Measurements from ENCODE around the gene MRPL43. TPM values are rescaled to one million over a fixed set of nuclear protein-coding genes. Genes with fewer than 3 reads are reported as not detected.

Gene MRPL43
- total and polyA plus RNA-seq, 2 experiments from 2014 or later = 60.4 to 126 TPM

- TF ChIP-seq EZH2phosphoT487 (IDR thresholded peaks at IDR 0.05; ENCODE audit: unreplicated experiment) (no peak), CREB1 (CRISPR knock-in tag; IDR thresholded peaks at IDR 0.05; ENCODE audit: low read depth) (no peak), POLR2AphosphoS5 (IDR thresholded peaks at IDR 0.05; ENCODE audit: low read depth) (no peak), ZNF114 (CRISPR knock-in tag; IDR thresholded peaks at IDR 0.05) (no peak), JUNB (IDR thresholded peaks at IDR 0.05; ENCODE audit: unreplicated experiment) (no peak), NANOG (IDR thresholded peaks at IDR 0.05; ENCODE audit: borderline replicate concordance) (no peak), ETS1 (IDR thresholded peaks at IDR 0.05) (no peak), EZH2 (IDR thresholded peaks at IDR 0.05; ENCODE audit: low read depth, unreplicated experiment) (no peak)
- TF ChIP-seq, protein P1, sequence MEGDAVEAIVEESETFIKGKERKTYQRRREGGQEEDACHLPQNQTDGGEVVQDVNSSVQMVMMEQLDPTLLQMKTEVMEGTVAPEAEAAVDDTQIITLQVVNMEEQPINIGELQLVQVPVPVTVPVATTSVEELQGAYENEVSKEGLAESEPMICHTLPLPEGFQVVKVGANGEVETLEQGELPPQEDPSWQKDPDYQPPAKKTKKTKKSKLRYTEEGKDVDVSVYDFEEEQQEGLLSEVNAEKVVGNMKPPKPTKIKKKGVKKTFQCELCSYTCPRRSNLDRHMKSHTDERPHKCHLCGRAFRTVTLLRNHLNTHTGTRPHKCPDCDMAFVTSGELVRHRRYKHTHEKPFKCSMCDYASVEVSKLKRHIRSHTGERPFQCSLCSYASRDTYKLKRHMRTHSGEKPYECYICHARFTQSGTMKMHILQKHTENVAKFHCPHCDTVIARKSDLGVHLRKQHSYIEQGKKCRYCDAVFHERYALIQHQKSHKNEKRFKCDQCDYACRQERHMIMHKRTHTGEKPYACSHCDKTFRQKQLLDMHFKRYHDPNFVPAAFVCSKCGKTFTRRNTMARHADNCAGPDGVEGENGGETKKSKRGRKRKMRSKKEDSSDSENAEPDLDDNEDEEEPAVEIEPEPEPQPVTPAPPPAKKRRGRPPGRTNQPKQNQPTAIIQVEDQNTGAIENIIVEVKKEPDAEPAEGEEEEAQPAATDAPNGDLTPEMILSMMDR (conservative IDR thresholded peaks at IDR 0.05; ENCODE audit: low read depth in 2 of 2) = no peak
Measured at GRCh38 chr10:101007099-101007711, 19.9 kb upstream of the MRPL43 start (continued).

GRCh38 chr10:101006593-101007098 is 19.3 kb upstream of the MRPL43 start:
- Mint-ChIP-seq H3K9me3 (no peaks in the 10 kb centered on the region), H3K4me3 (no peak overlapping the region), H3K27ac (no peak overlapping the region), H3K27me3 (ENCODE audit: insufficient read depth, low read depth, poor library complexity) (peaks cover 8% of the 10 kb centered on the region), H3K4me1 (peaks cover 13% of the 10 kb centered on the region; the same call in 2 of the 3 replicates), H3K36me3 (ENCODE audit: low read depth) (peaks cover 34% of the 10 kb centered on the region)
- H2AFZ ChIP-seq = no peak overlapping the region
- no peak overlapping the region for H3K4me3 ChIP-seq
- ATAC-seq = no peak
- H3K9me2 ChIP-seq (ENCODE audit: insufficient read depth) = no peaks in the 10 kb centered on the region
- H3K4me2 ChIP-seq = no peak overlapping the region
- no peaks in the 10 kb centered on the region for H3K27me3 ChIP-seq (ENCODE audit: insufficient read depth)
- H3K4me1 ChIP-seq (ENCODE audit: insufficient read depth) = peaks cover 2% of the 10 kb centered on the region; the same call in 1 of the 2 replicates
- H4K20me1 ChIP-seq (replicated peaks; ENCODE audit: insufficient read depth) = 0 out of 2 replicates have a peak, but pooled peaks cover 7% of the 10 kb centered on the region
- no peaks in the 10 kb centered on the region; the same call in 1 of the 2 replicates for H3K36me3 ChIP-seq (ENCODE audit: insufficient read depth)
- no peak for DNase-seq (ENCODE audit: low spot score)
- H3K27ac ChIP-seq (ENCODE audit: low read depth) = no peak overlapping the region
- H3F3A ChIP-seq (replicated peaks; ENCODE audit: low read depth) = 0 out of 2 replicates have a peak, but pooled peaks cover 7% of the 10 kb centered on the region
- peaks cover 3% of the 10 kb centered on the region for H3K79me2 ChIP-seq (replicated peaks; ENCODE audit: insufficient read depth)
- TF ChIP-seq, protein P1 (conservative IDR thresholded peaks at IDR 0.05; ENCODE audit: low read depth in 2 of 2) = no peak; a peak in 1 of 4 replicates
- no peak for TF ChIP-seq ZNF331 (CRISPR knock-in tag; IDR thresholded peaks at IDR 0.05; ENCODE audit: low read depth)
- TF ChIP-seq ETS1 (IDR thresholded peaks at IDR 0.05) = no peak
- no peak for TF ChIP-seq STAT1 (IDR thresholded peaks at IDR 0.05; ENCODE audit: unreplicated experiment)
- TF ChIP-seq ZNF114 (CRISPR knock-in tag; IDR thresholded peaks at IDR 0.05) = no peak
- TF ChIP-seq REST (IDR thresholded peaks at IDR 0.05; ENCODE audit: unreplicated experiment) = no peak
- TF ChIP-seq CREB1 (CRISPR knock-in tag; IDR thresholded peaks at IDR 0.05; ENCODE audit: low read depth) = no peak
- TF ChIP-seq EZH2phosphoT487 (IDR thresholded peaks at IDR 0.05; ENCODE audit: unreplicated experiment) = no peak
- TF ChIP-seq EZH2 (IDR thresholded peaks at IDR 0.05; ENCODE audit: low read depth, unreplicated experiment) = no peak
- TF ChIP-seq JUNB (IDR thresholded peaks at IDR 0.05; ENCODE audit: unreplicated experiment) = no peak
- no peak for TF ChIP-seq NANOG (IDR thresholded peaks at IDR 0.05; ENCODE audit: borderline replicate concordance)
